K562 (cell line): ENCODE measurements around the gene ZNF544. TPM values are rescaled to one million over a fixed set of nuclear protein-coding genes. Genes with fewer than 3 reads are reported as not detected.

Source experiments
- ARID2 ChIP-seq: fragments of 450-650 bp; IDR thresholded peaks from 2 replicates; pipeline ENCODE4 v1.6.1; 2017; ENCODE audit warnings: antibody characterized with exemption, mild to moderate bottlenecking
- FOS ChIP-seq: IDR thresholded peaks from 3 replicates; pipeline ENCODE4 v1.6.1; 2011; ENCODE audit not compliant: insufficient read length; ENCODE audit errors: extremely low read depth
- HNRNPK ChIP-seq: fragments of 200-400 bp; formaldehyde crosslinking; IDR thresholded peaks from one replicate; pipeline ENCODE4 v1.6.1; 2018; ENCODE audit warnings: mild to moderate bottlenecking, low read depth, low read length; ENCODE audit not compliant: poor library complexity, severe bottlenecking
- ILK ChIP-seq: fragments of 450-650 bp; IDR thresholded peaks from 2 replicates; pipeline ENCODE4 v1.6.1; 2016; ENCODE audit warnings: missing genetic modification characterization, low read depth, mild to moderate bottlenecking, missing compliant biosample characterization, moderate library complexity, borderline replicate concordance
- NFIX ChIP-seq: fragments of 250-450 bp; sonication (Bioruptor Pico); IDR thresholded peaks from 2 replicates; pipeline ENCODE4 v1.4.0; 2020; ENCODE audit warnings: low read depth, mild to moderate bottlenecking, moderate library complexity
- RBBP5 ChIP-seq: fragments of 200-600 bp; sonication (generic); IDR thresholded peaks from 2 replicates; pipeline ENCODE4 v1.6.1; 2012; ENCODE audit warnings: borderline replicate concordance, mild to moderate bottlenecking, low read length, control low read depth, inconsistent platforms; ENCODE audit not compliant: insufficient read depth, poor library complexity, severe bottlenecking
- SMARCE1 ChIP-seq: fragments of 450-650 bp; IDR thresholded peaks from 2 replicates; pipeline ENCODE4 v1.7.1; 2016; ENCODE audit warnings: mild to moderate bottlenecking
- SRF ChIP-seq, 2 experiments: fragments of 250-450, 450-650 bp in 1 of 2; sonication (Bioruptor Pico) in 1 of 2; sonication (generic) in 1 of 2; formaldehyde crosslinking; IDR thresholded peaks; 2 replicates each; pipeline versions ENCODE4 v1.5.0 to v1.5.1; 2020 to 2022; ENCODE audit warnings: mild to moderate bottlenecking in 1 of 2, missing genetic modification reagents in 1 of 2
- TAF9B ChIP-seq: fragments of 450-650 bp; IDR thresholded peaks from 2 replicates; pipeline ENCODE4 v1.6.1; 2018; ENCODE audit warnings: mild to moderate bottlenecking; ENCODE audit not compliant: partially characterized antibody
- ZKSCAN1 ChIP-seq: fragments of 150-350 bp; IDR thresholded peaks from 2 replicates; pipeline ENCODE4 v1.6.1; 2016; ENCODE audit warnings: low read depth, low read length
- ZNF146 ChIP-seq: IDR thresholded peaks from one replicate; pipeline ENCODE4 v1.6.1; 2018; ENCODE audit warnings: missing compliant biosample characterization; ENCODE audit not compliant: unreplicated experiment
- polyA plus RNA-seq, 8 experiments: library from polyadenylated mRNA; depleted of rRNA in 4 of 8; stranded (reverse) in 5 of 8; unstranded in 3 of 8; fragments of >200 nt; fragmentation: Nextera tagmentation in 2 of 8; fragmentation: Illumina TruSeq in 1 of 8; extraction: Ambion mirVana in 2 of 8; extraction: Trizol in 1 of 8; gene quantifications; 2 replicates each; pipeline versions ENCODE4 v1.2.1 to v1.2.3, GENCODE V29; 2011 to 2014; ENCODE audit warnings: inconsistent platforms in 1 of 8, missing spikeins in 1 of 8
- total RNA-seq, 7 experiments: library from RNA; depleted of rRNA in 6 of 7; stranded (reverse); fragments of >200 nt in 6 of 7; fragmentation: Illumina TruSeq in 2 of 7; extraction: Trizol in 2 of 7; gene quantifications; 2 replicates each; pipeline versions ENCODE4 v1.2.1 to v1.2.3, GENCODE V29; 2011 to 2021; ENCODE audit warnings: low replicate concordance in 1 of 7
- TF ChIP-seq, protein P1 (sequence below): fragments of 450-650 bp; formaldehyde crosslinking; IDR thresholded peaks from 2 replicates; pipeline ENCODE4 v1.4.0; 2020; ENCODE audit warnings: mild to moderate bottlenecking
- TF ChIP-seq, protein P2 (sequence below): fragments of 450-650 bp; formaldehyde crosslinking; IDR thresholded peaks from 2 replicates; pipeline ENCODE4 v1.4.0; 2020; ENCODE audit warnings: mild to moderate bottlenecking, moderate library complexity
- TF ChIP-seq, protein P3 (sequence below): fragments of 200-600 bp; sonication (generic); IDR thresholded peaks from one replicate; pipeline ENCODE4 v1.6.1; 2012; ENCODE audit warnings: mild to moderate bottlenecking, low read depth, low read length, inconsistent platforms

The ZNF544 gene
- total and polyA plus RNA-seq, 9 of the 15 experiments (the other 6 are each of a cell fraction or from before 2014, with no cell fraction given) = 23.6 to 59.0 (median 41.4) TPM

- TF ChIP-seq ILK = no peak
- TF ChIP-seq NFIX (CRISPR knock-in tag) = no peak
- TF ChIP-seq SMARCE1 = no peak
- TF ChIP-seq ZKSCAN1 = no peak
- TF ChIP-seq, protein P1, sequence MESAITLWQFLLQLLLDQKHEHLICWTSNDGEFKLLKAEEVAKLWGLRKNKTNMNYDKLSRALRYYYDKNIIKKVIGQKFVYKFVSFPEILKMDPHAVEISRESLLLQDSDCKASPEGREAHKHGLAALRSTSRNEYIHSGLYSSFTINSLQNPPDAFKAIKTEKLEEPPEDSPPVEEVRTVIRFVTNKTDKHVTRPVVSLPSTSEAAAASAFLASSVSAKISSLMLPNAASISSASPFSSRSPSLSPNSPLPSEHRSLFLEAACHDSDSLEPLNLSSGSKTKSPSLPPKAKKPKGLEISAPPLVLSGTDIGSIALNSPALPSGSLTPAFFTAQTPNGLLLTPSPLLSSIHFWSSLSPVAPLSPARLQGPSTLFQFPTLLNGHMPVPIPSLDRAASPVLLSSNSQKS (CRISPR knock-in tag) = no peak
- no peak for TF ChIP-seq FOS
- TF ChIP-seq, protein P2, sequence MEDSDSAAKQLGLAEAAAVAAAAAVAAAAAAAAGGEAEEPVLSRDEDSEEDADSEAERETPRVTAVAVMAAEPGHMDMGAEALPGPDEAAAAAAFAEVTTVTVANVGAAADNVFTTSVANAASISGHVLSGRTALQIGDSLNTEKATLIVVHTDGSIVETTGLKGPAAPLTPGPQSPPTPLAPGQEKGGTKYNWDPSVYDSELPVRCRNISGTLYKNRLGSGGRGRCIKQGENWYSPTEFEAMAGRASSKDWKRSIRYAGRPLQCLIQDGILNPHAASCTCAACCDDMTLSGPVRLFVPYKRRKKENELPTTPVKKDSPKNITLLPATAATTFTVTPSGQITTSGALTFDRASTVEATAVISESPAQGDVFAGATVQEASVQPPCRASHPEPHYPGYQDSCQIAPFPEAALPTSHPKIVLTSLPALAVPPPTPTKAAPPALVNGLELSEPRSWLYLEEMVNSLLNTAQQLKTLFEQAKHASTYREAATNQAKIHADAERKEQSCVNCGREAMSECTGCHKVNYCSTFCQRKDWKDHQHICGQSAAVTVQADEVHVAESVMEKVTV (CRISPR knock-in tag) = no peak
- TF ChIP-seq, protein P3, sequence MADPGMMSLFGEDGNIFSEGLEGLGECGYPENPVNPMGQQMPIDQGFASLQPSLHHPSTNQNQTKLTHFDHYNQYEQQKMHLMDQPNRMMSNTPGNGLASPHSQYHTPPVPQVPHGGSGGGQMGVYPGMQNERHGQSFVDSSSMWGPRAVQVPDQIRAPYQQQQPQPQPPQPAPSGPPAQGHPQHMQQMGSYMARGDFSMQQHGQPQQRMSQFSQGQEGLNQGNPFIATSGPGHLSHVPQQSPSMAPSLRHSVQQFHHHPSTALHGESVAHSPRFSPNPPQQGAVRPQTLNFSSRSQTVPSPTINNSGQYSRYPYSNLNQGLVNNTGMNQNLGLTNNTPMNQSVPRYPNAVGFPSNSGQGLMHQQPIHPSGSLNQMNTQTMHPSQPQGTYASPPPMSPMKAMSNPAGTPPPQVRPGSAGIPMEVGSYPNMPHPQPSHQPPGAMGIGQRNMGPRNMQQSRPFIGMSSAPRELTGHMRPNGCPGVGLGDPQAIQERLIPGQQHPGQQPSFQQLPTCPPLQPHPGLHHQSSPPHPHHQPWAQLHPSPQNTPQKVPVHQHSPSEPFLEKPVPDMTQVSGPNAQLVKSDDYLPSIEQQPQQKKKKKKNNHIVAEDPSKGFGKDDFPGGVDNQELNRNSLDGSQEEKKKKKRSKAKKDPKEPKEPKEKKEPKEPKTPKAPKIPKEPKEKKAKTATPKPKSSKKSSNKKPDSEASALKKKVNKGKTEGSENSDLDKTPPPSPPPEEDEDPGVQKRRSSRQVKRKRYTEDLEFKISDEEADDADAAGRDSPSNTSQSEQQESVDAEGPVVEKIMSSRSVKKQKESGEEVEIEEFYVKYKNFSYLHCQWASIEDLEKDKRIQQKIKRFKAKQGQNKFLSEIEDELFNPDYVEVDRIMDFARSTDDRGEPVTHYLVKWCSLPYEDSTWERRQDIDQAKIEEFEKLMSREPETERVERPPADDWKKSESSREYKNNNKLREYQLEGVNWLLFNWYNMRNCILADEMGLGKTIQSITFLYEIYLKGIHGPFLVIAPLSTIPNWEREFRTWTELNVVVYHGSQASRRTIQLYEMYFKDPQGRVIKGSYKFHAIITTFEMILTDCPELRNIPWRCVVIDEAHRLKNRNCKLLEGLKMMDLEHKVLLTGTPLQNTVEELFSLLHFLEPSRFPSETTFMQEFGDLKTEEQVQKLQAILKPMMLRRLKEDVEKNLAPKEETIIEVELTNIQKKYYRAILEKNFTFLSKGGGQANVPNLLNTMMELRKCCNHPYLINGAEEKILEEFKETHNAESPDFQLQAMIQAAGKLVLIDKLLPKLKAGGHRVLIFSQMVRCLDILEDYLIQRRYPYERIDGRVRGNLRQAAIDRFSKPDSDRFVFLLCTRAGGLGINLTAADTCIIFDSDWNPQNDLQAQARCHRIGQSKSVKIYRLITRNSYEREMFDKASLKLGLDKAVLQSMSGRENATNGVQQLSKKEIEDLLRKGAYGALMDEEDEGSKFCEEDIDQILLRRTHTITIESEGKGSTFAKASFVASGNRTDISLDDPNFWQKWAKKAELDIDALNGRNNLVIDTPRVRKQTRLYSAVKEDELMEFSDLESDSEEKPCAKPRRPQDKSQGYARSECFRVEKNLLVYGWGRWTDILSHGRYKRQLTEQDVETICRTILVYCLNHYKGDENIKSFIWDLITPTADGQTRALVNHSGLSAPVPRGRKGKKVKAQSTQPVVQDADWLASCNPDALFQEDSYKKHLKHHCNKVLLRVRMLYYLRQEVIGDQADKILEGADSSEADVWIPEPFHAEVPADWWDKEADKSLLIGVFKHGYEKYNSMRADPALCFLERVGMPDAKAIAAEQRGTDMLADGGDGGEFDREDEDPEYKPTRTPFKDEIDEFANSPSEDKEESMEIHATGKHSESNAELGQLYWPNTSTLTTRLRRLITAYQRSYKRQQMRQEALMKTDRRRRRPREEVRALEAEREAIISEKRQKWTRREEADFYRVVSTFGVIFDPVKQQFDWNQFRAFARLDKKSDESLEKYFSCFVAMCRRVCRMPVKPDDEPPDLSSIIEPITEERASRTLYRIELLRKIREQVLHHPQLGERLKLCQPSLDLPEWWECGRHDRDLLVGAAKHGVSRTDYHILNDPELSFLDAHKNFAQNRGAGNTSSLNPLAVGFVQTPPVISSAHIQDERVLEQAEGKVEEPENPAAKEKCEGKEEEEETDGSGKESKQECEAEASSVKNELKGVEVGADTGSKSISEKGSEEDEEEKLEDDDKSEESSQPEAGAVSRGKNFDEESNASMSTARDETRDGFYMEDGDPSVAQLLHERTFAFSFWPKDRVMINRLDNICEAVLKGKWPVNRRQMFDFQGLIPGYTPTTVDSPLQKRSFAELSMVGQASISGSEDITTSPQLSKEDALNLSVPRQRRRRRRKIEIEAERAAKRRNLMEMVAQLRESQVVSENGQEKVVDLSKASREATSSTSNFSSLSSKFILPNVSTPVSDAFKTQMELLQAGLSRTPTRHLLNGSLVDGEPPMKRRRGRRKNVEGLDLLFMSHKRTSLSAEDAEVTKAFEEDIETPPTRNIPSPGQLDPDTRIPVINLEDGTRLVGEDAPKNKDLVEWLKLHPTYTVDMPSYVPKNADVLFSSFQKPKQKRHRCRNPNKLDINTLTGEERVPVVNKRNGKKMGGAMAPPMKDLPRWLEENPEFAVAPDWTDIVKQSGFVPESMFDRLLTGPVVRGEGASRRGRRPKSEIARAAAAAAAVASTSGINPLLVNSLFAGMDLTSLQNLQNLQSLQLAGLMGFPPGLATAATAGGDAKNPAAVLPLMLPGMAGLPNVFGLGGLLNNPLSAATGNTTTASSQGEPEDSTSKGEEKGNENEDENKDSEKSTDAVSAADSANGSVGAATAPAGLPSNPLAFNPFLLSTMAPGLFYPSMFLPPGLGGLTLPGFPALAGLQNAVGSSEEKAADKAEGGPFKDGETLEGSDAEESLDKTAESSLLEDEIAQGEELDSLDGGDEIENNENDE = no peak
- peak; percentile 76 for TF ChIP-seq RBBP5
- TF ChIP-seq ARID2 = no peak
- TF ChIP-seq HNRNPK = no peak
- TF ChIP-seq SRF (CRISPR knock-in tag; IDR thresholded peaks at IDR 0.05) = no peak
- no peak for TF ChIP-seq ZNF146 (CRISPR knock-in tag)
- peak; percentile 80 for TF ChIP-seq TAF9B
These were observed at the start of gene ZNF544 (continued) for GRCh38 chr19:58228585-58229254.
